K562 (cell line): ENCODE results near the gene HS3ST3B1. TPM values are rescaled to one million over a fixed set of nuclear protein-coding genes. Genes with fewer than 3 reads are reported as not detected.

ENCODE experiments used
- BACH1 ChIP-seq: fragments of 200-800 bp; sonication (Bioruptor generic); IDR thresholded peaks from 2 replicates; pipeline ENCODE4 v1.6.1; 2016; ENCODE audit warnings: missing genetic modification characterization, missing compliant biosample characterization
- HDAC8 ChIP-seq: fragments of 450-650 bp; IDR thresholded peaks from 2 replicates; pipeline ENCODE4 v1.6.1; 2016; ENCODE audit warnings: mild to moderate bottlenecking, missing genetic modification characterization, moderate library complexity, missing compliant biosample characterization
- JUN ChIP-seq, 2 experiments: sonication (generic) in 1 of 2; formaldehyde crosslinking in 1 of 2; IDR thresholded peaks; 2 replicates each; pipeline versions ENCODE4 v1.6.1 to v1.8.0; 2012 to 2022; ENCODE audit warnings: borderline replicate concordance in 2 of 2, mild to moderate bottlenecking in 2 of 2, improper control_type of control experiment in 1 of 2, low read depth in 1 of 2, low read length in 1 of 2, missing genetic modification reagents in 1 of 2
- KDM5B ChIP-seq: fragments of 200-600 bp; sonication (generic); IDR thresholded peaks from 2 replicates; pipeline ENCODE4 v1.6.1; 2012; ENCODE audit warnings: low read depth, mild to moderate bottlenecking, moderate library complexity, low read length, control low read depth, inconsistent platforms; ENCODE audit not compliant: insufficient replicate concordance
- MTF1 ChIP-seq: fragments of 250-450 bp; sonication (Bioruptor Pico); IDR thresholded peaks from 2 replicates; pipeline ENCODE4 v1.9.0; 2021; ENCODE audit warnings: moderate library complexity, mild to moderate bottlenecking, inconsistent platforms, borderline replicate concordance
- NR3C1 ChIP-seq: sonication (generic); formaldehyde crosslinking; IDR thresholded peaks from 2 replicates; pipeline ENCODE4 v1.8.1; 2022; ENCODE audit warnings: missing genetic modification reagents
- OTX1 ChIP-seq: fragments of 450-650 bp; formaldehyde crosslinking; IDR thresholded peaks from 2 replicates; pipeline ENCODE4 v1.4.0; 2022; ENCODE audit warnings: mild to moderate bottlenecking
- PRMT5 ChIP-seq: sonication (generic); formaldehyde crosslinking; IDR thresholded peaks from 2 replicates; pipeline ENCODE4 v1.5.0; 2020; ENCODE audit warnings: missing genetic modification reagents
- YBX1 ChIP-seq: fragments of 450-650 bp; IDR thresholded peaks from 2 replicates; pipeline ENCODE4 v1.7.1; 2016; ENCODE audit warnings: mild to moderate bottlenecking
- ZBTB40 ChIP-seq, 2 experiments: fragments of 450-650 bp in 1 of 2; sonication (generic) in 1 of 2; formaldehyde crosslinking in 1 of 2; IDR thresholded peaks; 2 replicates each; pipeline versions ENCODE4 v1.7.1 to v1.9.0; 2016 to 2022; ENCODE audit warnings: inconsistent platforms in 1 of 2, mild to moderate bottlenecking in 1 of 2, missing genetic modification reagents in 1 of 2
- ZNF23 ChIP-seq: fragments of 250-450 bp; sonication (Bioruptor Pico); IDR thresholded peaks from 2 replicates; pipeline ENCODE4 v1.4.0; 2020; ENCODE audit warnings: mild to moderate bottlenecking
- ZNF699 ChIP-seq: fragments of 250-450 bp; sonication (Bioruptor Pico); IDR thresholded peaks from 2 replicates; pipeline ENCODE4 v1.8.0; 2021; ENCODE audit warnings: mild to moderate bottlenecking, moderate library complexity; ENCODE audit not compliant: insufficient replicate concordance
- ZNF707 ChIP-seq: fragments of 250-450 bp; sonication (Bioruptor Pico); conservative IDR thresholded peaks from 2 replicates; pipeline ENCODE4 v1.8.0; 2022; ENCODE audit warnings: inconsistent platforms, mild to moderate bottlenecking, moderate library complexity
- polyA plus RNA-seq, 8 experiments: library from polyadenylated mRNA; depleted of rRNA in 4 of 8; stranded (reverse) in 5 of 8; unstranded in 3 of 8; fragments of >200 nt; fragmentation: Nextera tagmentation in 2 of 8; fragmentation: Illumina TruSeq in 1 of 8; extraction: Ambion mirVana in 2 of 8; extraction: Trizol in 1 of 8; gene quantifications; 2 replicates each; pipeline versions ENCODE4 v1.2.1 to v1.2.3, GENCODE V29; 2011 to 2014; ENCODE audit warnings: inconsistent platforms in 1 of 8, missing spikeins in 1 of 8
- total RNA-seq, 7 experiments: library from RNA; depleted of rRNA in 6 of 7; stranded (reverse); fragments of >200 nt in 6 of 7; fragmentation: Illumina TruSeq in 2 of 7; extraction: Trizol in 2 of 7; gene quantifications; 2 replicates each; pipeline versions ENCODE4 v1.2.1 to v1.2.3, GENCODE V29; 2011 to 2021; ENCODE audit warnings: low replicate concordance in 1 of 7
- TF ChIP-seq, protein P1 (sequence below): fragments of 450-650 bp; IDR thresholded peaks from 2 replicates; pipeline ENCODE4 v1.6.1; 2016; ENCODE audit warnings: borderline replicate concordance
- TF ChIP-seq, protein P2 (sequence below): fragments of 450-650 bp; formaldehyde crosslinking; IDR thresholded peaks from 2 replicates; pipeline ENCODE4 v1.4.0; 2020; ENCODE audit warnings: mild to moderate bottlenecking

Gene HS3ST3B1
- total and polyA plus RNA-seq, 9 of the 15 experiments (the other 6 are each of a cell fraction or from before 2014, with no cell fraction given): 1.9 to 12.9 (median 3.7) TPM

DNA sequence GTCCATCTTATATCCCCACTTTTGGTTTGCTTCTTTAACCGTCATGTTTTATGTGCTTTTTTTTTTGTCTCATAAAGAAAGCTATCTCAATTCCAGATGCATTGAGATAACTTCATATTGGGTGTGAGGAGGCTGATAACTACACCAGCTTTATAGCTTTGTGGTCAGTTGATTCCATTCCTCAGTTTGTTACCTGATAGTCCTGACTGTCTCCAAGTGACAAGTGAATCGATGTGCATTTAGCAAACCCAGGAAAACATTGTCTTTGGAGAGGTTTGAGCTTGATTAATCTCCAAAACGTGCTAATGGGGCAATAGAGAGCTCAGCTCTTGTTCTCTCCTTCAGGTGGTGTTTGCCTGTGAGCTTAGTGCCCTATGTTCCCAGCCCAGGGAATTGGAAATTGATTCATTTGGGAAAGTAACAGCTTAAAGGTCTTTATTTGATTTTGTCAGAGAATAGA, 22.7 kb downstream of the HS3ST3B1 start (continued):
- no peak for TF ChIP-seq ZNF699 (CRISPR knock-in tag)
- no peak for TF ChIP-seq NR3C1
- TF ChIP-seq ZNF23: no peak
- TF ChIP-seq, protein P1, sequence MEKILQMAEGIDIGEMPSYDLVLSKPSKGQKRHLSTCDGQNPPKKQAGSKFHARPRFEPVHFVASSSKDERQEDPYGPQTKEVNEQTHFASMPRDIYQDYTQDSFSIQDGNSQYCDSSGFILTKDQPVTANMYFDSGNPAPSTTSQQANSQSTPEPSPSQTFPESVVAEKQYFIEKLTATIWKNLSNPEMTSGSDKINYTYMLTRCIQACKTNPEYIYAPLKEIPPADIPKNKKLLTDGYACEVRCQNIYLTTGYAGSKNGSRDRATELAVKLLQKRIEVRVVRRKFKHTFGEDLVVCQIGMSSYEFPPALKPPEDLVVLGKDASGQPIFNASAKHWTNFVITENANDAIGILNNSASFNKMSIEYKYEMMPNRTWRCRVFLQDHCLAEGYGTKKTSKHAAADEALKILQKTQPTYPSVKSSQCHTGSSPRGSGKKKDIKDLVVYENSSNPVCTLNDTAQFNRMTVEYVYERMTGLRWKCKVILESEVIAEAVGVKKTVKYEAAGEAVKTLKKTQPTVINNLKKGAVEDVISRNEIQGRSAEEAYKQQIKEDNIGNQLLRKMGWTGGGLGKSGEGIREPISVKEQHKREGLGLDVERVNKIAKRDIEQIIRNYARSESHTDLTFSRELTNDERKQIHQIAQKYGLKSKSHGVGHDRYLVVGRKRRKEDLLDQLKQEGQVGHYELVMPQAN: no peak
- TF ChIP-seq ZNF707 (CRISPR knock-in tag): no peak
- no peak for TF ChIP-seq BACH1 (tag)
- no peak for TF ChIP-seq KDM5B
- no peak for TF ChIP-seq PRMT5 (CRISPR knock-in tag)
- no peak for TF ChIP-seq OTX1 (CRISPR knock-in tag)
- no peak for TF ChIP-seq HDAC8 (tag)
- no peak for TF ChIP-seq JUN (IDR thresholded peaks at IDR 0.05; ENCODE audit: borderline replicate concordance, low read depth, low read length)
- TF ChIP-seq JUN (CRISPR knock-in tag; IDR thresholded peaks at IDR 0.05; ENCODE audit: borderline replicate concordance): no peak
- TF ChIP-seq, protein P2, sequence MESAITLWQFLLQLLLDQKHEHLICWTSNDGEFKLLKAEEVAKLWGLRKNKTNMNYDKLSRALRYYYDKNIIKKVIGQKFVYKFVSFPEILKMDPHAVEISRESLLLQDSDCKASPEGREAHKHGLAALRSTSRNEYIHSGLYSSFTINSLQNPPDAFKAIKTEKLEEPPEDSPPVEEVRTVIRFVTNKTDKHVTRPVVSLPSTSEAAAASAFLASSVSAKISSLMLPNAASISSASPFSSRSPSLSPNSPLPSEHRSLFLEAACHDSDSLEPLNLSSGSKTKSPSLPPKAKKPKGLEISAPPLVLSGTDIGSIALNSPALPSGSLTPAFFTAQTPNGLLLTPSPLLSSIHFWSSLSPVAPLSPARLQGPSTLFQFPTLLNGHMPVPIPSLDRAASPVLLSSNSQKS (CRISPR knock-in tag): no peak
- TF ChIP-seq ZBTB40 (IDR thresholded peaks at IDR 0.05): no peak
- TF ChIP-seq ZBTB40 (CRISPR knock-in tag; IDR thresholded peaks at IDR 0.05): no peak
- no peak for TF ChIP-seq MTF1 (CRISPR knock-in tag)
- TF ChIP-seq YBX1: no peak
